PC-9 (cell line): Measurements from ENCODE around the gene C5orf46.

Source experiments
- CTCF ChIP-seq: fragments of 200-600 bp; sonication (generic); conservative IDR thresholded peaks from 2 replicates; pipeline ENCODE4 v1.6.1; 2017; ENCODE audit warnings: mixed run types, antibody characterized with exemption, mild to moderate bottlenecking, moderate library complexity
- EZH2 ChIP-seq: fragments of 200-600 bp; sonication (generic); IDR thresholded peaks from 2 replicates; pipeline ENCODE4 v1.8.0; 2017; ENCODE audit warnings: antibody characterized with exemption, low read depth

- TF ChIP-seq EZH2: no peak
- TF ChIP-seq CTCF: no peak
Measured at GRCh38 chr5:147939431-147940114, 33.2 kb upstream of the C5orf46 start.
